Activated CD8-positive, alpha-beta T cell treated with anti-CD3 and anti-CD28 coated beads for 36 hours (primary cell): Measurements from ENCODE around the gene POLR2L. TPM values are rescaled to one million over a fixed set of nuclear protein-coding genes. Genes with fewer than 3 reads are reported as not detected.

Source experiments
- ATAC-seq: fragments of 200-7000 bp; cut with Tn5 transposase; one replicate; pipeline ENCODE4 v1.10.0; 2021; ENCODE audit warnings: mild to moderate bottlenecking, moderate library complexity
- CTCF ChIA-PET: fragments of 350-600 bp; sonication (Branson Sonifier 250); formaldehyde crosslinking; loops from one replicate; lab custom pipeline; 2021; ENCODE audit warnings: antibody characterized with exemption; lab: Charles Lee
- POLR2A ChIA-PET: fragments of 350-600 bp; sonication (Branson Sonifier 250); formaldehyde crosslinking; loops from one replicate; lab custom pipeline; 2021; ENCODE audit warnings: antibody characterized with exemption; lab: Charles Lee
- DNase-seq: peaks from one replicate; pipeline ENCODE4 v3.0.0-alpha.2; 2020
- H3K27ac Mint-ChIP-seq: one replicate; pipeline ENCODE4 v1.8.0; 2021; ENCODE audit warnings: mild to moderate bottlenecking, mixed read lengths
- H3K27me3 Mint-ChIP-seq: one replicate; pipeline ENCODE4 v1.8.0; 2021; ENCODE audit warnings: mixed read lengths
- H3K36me3 Mint-ChIP-seq: one replicate; pipeline ENCODE4 v1.8.0; 2021; ENCODE audit warnings: low read depth, mixed read lengths
- H3K4me1 Mint-ChIP-seq: one replicate; pipeline ENCODE4 v1.8.0; 2021; ENCODE audit warnings: low read depth, mixed read lengths
- H3K4me3 Mint-ChIP-seq: one replicate; pipeline ENCODE4 v1.8.0; 2021; ENCODE audit warnings: mild to moderate bottlenecking, moderate library complexity, mixed read lengths
- H3K9me3 Mint-ChIP-seq: one replicate; pipeline ENCODE4 v1.8.0; 2021; ENCODE audit warnings: mixed read lengths
- CTCF ChIP-seq: fragments of 200-600 bp; IDR thresholded peaks from one replicate; pipeline ENCODE4 v1.8.0; 2022; ENCODE audit warnings: antibody characterized with exemption, mild to moderate bottlenecking
- intact Hi-C: fragments of 100-400 bp; cut with micrococcal nuclease; formaldehyde crosslinking; loops from one replicate; pipeline ENCODE4 v1.10.0; 2022
- total RNA-seq, 2 experiments: library from RNA; stranded (reverse); gene quantifications; one replicate each; pipeline ENCODE4 v1.2.3, GENCODE V29; 2021

The POLR2L gene
- total RNA-seq, 2 experiments from 2014 or later, result 83.0 to 89.2 TPM

- Mint-ChIP-seq H3K27me3 (peaks cover 39% of the 10 kb centered on the region), H3K36me3 (peaks cover 13% of the 10 kb centered on the region), H3K4me3 (peak overlapping the region; percentile 65), H3K4me1 (peaks cover 33% of the 10 kb centered on the region), H3K9me3 (no peaks in the 10 kb centered on the region), H3K27ac (no peak overlapping the region)
- intact Hi-C loops, result no loop called here
- POLR2A ChIA-PET, result interaction anchor here (9.3 to 21.1 kb wide), 2 partner anchors 11 to 14 kb away, joined by 81 to 273 read pairs; partner anchors contain the start of genes PNPLA2, POLR2L, RPLP2 and TSPAN4
- no peak for TF ChIP-seq CTCF
- CTCF ChIA-PET, result interaction anchor here (1.2 to 1.3 kb wide), 2 partner anchors 16 to 17 kb away, joined by 3 to 4 read pairs; partner anchors contain the start of genes POLR2L and TSPAN4
- DNase-seq (peak; percentile 42), ATAC-seq (peak; percentile 28)
Measured at GRCh38 chr11:827146-827896, 15.0 kb downstream of the POLR2L start.

- Mint-ChIP-seq H3K9me3 (no peaks in the 10 kb centered on the region), H3K27ac (no peak overlapping the region), H3K4me3 (peak overlapping the region; percentile 65), H3K36me3 (peaks cover 13% of the 10 kb centered on the region), H3K4me1 (peaks cover 36% of the 10 kb centered on the region), H3K27me3 (peaks cover 38% of the 10 kb centered on the region)
- TF ChIP-seq CTCF, result no peak
- DNase-seq, result peak; percentile 42
- ATAC-seq, result peak; percentile 14
- POLR2A ChIA-PET, result interaction anchor here (1.1 to 21.1 kb wide), 3 partner anchors 8 to 14 kb away, joined by 3 to 273 read pairs (median 81); partner anchors contain the start of genes PNPLA2, POLR2L, RPLP2 and TSPAN4
- CTCF ChIA-PET, result interaction anchor here (1.2 kb wide), 1 partner anchor 18 kb away, joined by 4 read pairs; no protein-coding TSS in a partner anchor
- intact Hi-C loops, result no loop called here
Measured at GRCh38 chr11:826836-827145, 15.5 kb downstream of the POLR2L start.

GRCh38 chr11:826227-826621 lies 16.1 kb downstream of the POLR2L start:
- H3K36me3 Mint-ChIP-seq, result peaks cover 13% of the 10 kb centered on the region
- POLR2A ChIA-PET, result interaction anchor here (1.1 to 21.1 kb wide), 4 partner anchors 9 to 20 kb away, joined by 3 to 273 read pairs (median 44); partner anchors contain the start of genes PNPLA2, POLR2L, RPLP2 and TSPAN4
- CTCF ChIA-PET, result no interaction called here
- ATAC-seq (no peak), DNase-seq (no peak)
- intact Hi-C loops, result no loop called here
- no peak overlapping the region for H3K27ac Mint-ChIP-seq
- H3K4me3 Mint-ChIP-seq, result peak overlapping the region; percentile 65
- H3K27me3 Mint-ChIP-seq, result peaks cover 32% of the 10 kb centered on the region
- H3K4me1 Mint-ChIP-seq, result peaks cover 33% of the 10 kb centered on the region
- TF ChIP-seq CTCF, result no peak
- no peaks in the 10 kb centered on the region for H3K9me3 Mint-ChIP-seq

GRCh38 chr11:825366-826226 lies 16.7 kb downstream of the POLR2L start:
- Mint-ChIP-seq H3K36me3 (peaks cover 13% of the 10 kb centered on the region), H3K27ac (no peak overlapping the region), H3K4me3 (no peak overlapping the region), H3K9me3 (no peaks in the 10 kb centered on the region), H3K27me3 (peaks cover 29% of the 10 kb centered on the region), H3K4me1 (peaks cover 39% of the 10 kb centered on the region)
- ATAC-seq (no peak), DNase-seq (no peak)
- no peak for TF ChIP-seq CTCF
- POLR2A ChIA-PET, result interaction anchor here (1.1 to 21.1 kb wide), 6 partner anchors 9 to 19 kb away, joined by 3 to 273 read pairs (median 4); partner anchors contain the start of genes PNPLA2, POLR2L, RPLP2 and TSPAN4
- intact Hi-C loops, result no loop called here
- CTCF ChIA-PET, result no interaction called here
